H1 (cell line): ENCODE results near the gene ARFGAP3. TPM values are rescaled to one million over a fixed set of nuclear protein-coding genes. Genes with fewer than 3 reads are reported as not detected.

ENCODE experiments used
- CHD7 ChIP-seq: fragments of 300-600 bp; sonication (generic); IDR thresholded peaks from 2 replicates; pipeline ENCODE4 v1.7.1; 2012; ENCODE audit warnings: low read length, moderate library complexity, mild to moderate bottlenecking, inconsistent platforms; ENCODE audit not compliant: insufficient replicate concordance
- CTBP2 ChIP-seq: IDR thresholded peaks from 2 replicates; pipeline ENCODE4 v1.7.0; 2011; ENCODE audit warnings: borderline replicate concordance, mild to moderate bottlenecking, moderate library complexity, mixed read lengths, low read length; ENCODE audit not compliant: insufficient read depth, insufficient read length
- polyA plus RNA-seq, 7 experiments: library from polyadenylated mRNA; depleted of rRNA in 3 of 7; stranded (reverse) in 5 of 7; unstranded in 2 of 7; fragments of >200 nt in 5 of 7; fragments of 200-250 nt in 2 of 7; gene quantifications; 1 replicate in 5 of 7; 2 replicates in 1 of 7; 4 replicates in 1 of 7; pipeline versions ENCODE4 v1.2.1 to v1.2.3, GENCODE V29; 2011 to 2013; ENCODE audit warnings: missing spikeins in 2 of 7, mixed read lengths in 2 of 7
- total RNA-seq: library from RNA; stranded (reverse); fragmentation: NEBNext Ultra II Directional; extraction: Animal tissue kit (Norgen Biotek cat#: 25700); gene quantifications from 2 replicates; pipeline ENCODE4 v1.2.1, GENCODE V29; 2021

Gene ARFGAP3
- total and polyA plus RNA-seq, 2 of the 8 experiments (the other 6 are each of a cell fraction or from before 2014, with no cell fraction given), result 9.7 to 16.0 TPM

- TF ChIP-seq CHD7, result no peak
- TF ChIP-seq CTBP2, result no peak
Observed at GRCh38 chr22:42752230-42752746, 104.8 kb downstream of the ARFGAP3 start (continued).
